IMR-90 (cell line): ENCODE data around the gene TMEM9B. TPM values are rescaled to one million over a fixed set of nuclear protein-coding genes. Genes with fewer than 3 reads are reported as not detected.

Experiments
- ATAC-seq: fragments of 200-7000 bp; cut with Tn5 transposase; 2 replicates; pipeline ENCODE4 v1.9.1; 2020; ENCODE audit warnings: low read depth, mild to moderate bottlenecking, moderate library complexity
- BruUV-seq: library from RNA; stranded (reverse); fragments of 400-500 nt; replicated peaks from 2 replicates; lab custom pipeline; 2021; lab: Mats Ljungman, UMichigan
- CTCF ChIA-PET: fragments of 300-600 bp; formaldehyde crosslinking; extraction: SDS; loops from one replicate; lab custom pipeline; 2021; ENCODE audit warnings: antibody characterized with exemption; lab: Yijun Ruan, JAX
- POLR2A ChIA-PET: fragments of 300-600 bp; sonication (Branson Sonifier 250); formaldehyde crosslinking; loops from one replicate; lab custom pipeline; 2022; ENCODE audit warnings: antibody characterized with exemption; ENCODE audit not compliant: unreplicated experiment; lab: Charles Lee
- DNase-seq: peaks from one replicate; pipeline ENCODE4 v3.0.0; 2013
- H2AFZ ChIP-seq: replicated peaks from 2 replicates; pipeline ENCODE3; 2013; ENCODE audit warnings: low read length, mild to moderate bottlenecking; ENCODE audit not compliant: poor library complexity
- H2AK5ac ChIP-seq: 2 replicates; pipeline ENCODE4 v1.6.1; 2013; ENCODE audit warnings: low read depth, low read length, inconsistent platforms
- H2AK9ac ChIP-seq: replicated peaks from 2 replicates; pipeline ENCODE3; 2013; ENCODE audit warnings: mild to moderate bottlenecking, low read depth, low read length, moderate library complexity; ENCODE audit not compliant: poor library complexity
- H2BK120ac ChIP-seq: 2 replicates; pipeline ENCODE4 v1.6.1; 2013; ENCODE audit warnings: low read depth, low read length, inconsistent platforms
- H2BK15ac ChIP-seq: 3 replicates; pipeline ENCODE4 v1.6.1; 2013; ENCODE audit warnings: low read depth, low read length, inconsistent platforms
- H2BK20ac ChIP-seq: 2 replicates; pipeline ENCODE4 v1.6.1; 2013; ENCODE audit warnings: low read depth, mild to moderate bottlenecking, inconsistent platforms, low read length, moderate library complexity
- H2BK5ac ChIP-seq: 2 replicates; pipeline ENCODE4 v1.6.1; 2013; ENCODE audit warnings: mild to moderate bottlenecking, low read depth, low read length, inconsistent platforms; ENCODE audit not compliant: poor library complexity, severe bottlenecking
- H3K14ac ChIP-seq: replicated peaks from 2 replicates; pipeline ENCODE4 v1.6.1; 2013; ENCODE audit warnings: low read depth, low read length, inconsistent platforms
- H3K18ac ChIP-seq: 2 replicates; pipeline ENCODE4 v1.6.1; 2013; ENCODE audit warnings: low read depth, low read length, control low read depth
- H3K23ac ChIP-seq: 2 replicates; pipeline ENCODE4 v1.6.1; 2013; ENCODE audit warnings: low read depth, low read length, inconsistent platforms
- H3K27ac ChIP-seq: 2 replicates; pipeline ENCODE4 v1.5.1; 2013; ENCODE audit warnings: mild to moderate bottlenecking, control low read depth, low read length; ENCODE audit not compliant: insufficient read depth
- H3K27me3 ChIP-seq: 2 replicates; pipeline ENCODE4 v1.6.1; 2013; ENCODE audit warnings: low read length; ENCODE audit not compliant: control insufficient read depth, insufficient read depth
- H3K36me3 ChIP-seq: 2 replicates; pipeline ENCODE4 v1.6.1; 2013; ENCODE audit warnings: low read length, mixed read lengths; ENCODE audit not compliant: control insufficient read depth, insufficient read depth
- H3K4ac ChIP-seq: 2 replicates; pipeline ENCODE4 v1.6.1; 2013; ENCODE audit warnings: low read depth, low read length, inconsistent platforms
- H3K4me1 ChIP-seq: 2 replicates; pipeline ENCODE4 v1.6.1; 2013; ENCODE audit warnings: low read length, mixed read lengths; ENCODE audit not compliant: control insufficient read depth, insufficient read depth
- H3K4me2 ChIP-seq: 2 replicates; pipeline ENCODE4 v1.6.1; 2013; ENCODE audit warnings: low read depth, mild to moderate bottlenecking, control low read depth, low read length, moderate library complexity
- H3K4me3 ChIP-seq: 2 replicates; pipeline ENCODE4 v1.5.1; 2013; ENCODE audit warnings: low read depth, mild to moderate bottlenecking, control low read depth, low read length, moderate library complexity; ENCODE audit not compliant: insufficient read depth
- H3K56ac ChIP-seq: 2 replicates; pipeline ENCODE4 v1.6.1; 2013; ENCODE audit warnings: low read length, inconsistent platforms; ENCODE audit not compliant: insufficient read depth; ENCODE audit errors: extremely low read depth
- H3K79me1 ChIP-seq, 2 experiments: 2 replicates each; pipeline ENCODE4 v1.6.1; 2013; ENCODE audit warnings: low read length in 2 of 2, inconsistent platforms in 1 of 2, low read depth in 1 of 2
- H3K9ac ChIP-seq: 2 replicates; pipeline ENCODE4 v1.6.1; 2013; ENCODE audit warnings: low read depth, low read length, control low read depth
- H3K9me1 ChIP-seq: 2 replicates; pipeline ENCODE4 v1.6.1; 2013; ENCODE audit warnings: low read length, inconsistent platforms; ENCODE audit not compliant: insufficient read depth
- H3K9me3 ChIP-seq: 2 replicates; pipeline ENCODE4 v1.6.1; 2013; ENCODE audit warnings: low read length; ENCODE audit not compliant: control insufficient read depth, insufficient read depth
- H4K20me1 ChIP-seq: 2 replicates; pipeline ENCODE4 v1.6.1; 2013; ENCODE audit warnings: low read length, inconsistent platforms; ENCODE audit not compliant: insufficient read depth
- H4K5ac ChIP-seq: 2 replicates; pipeline ENCODE4 v1.6.1; 2013; ENCODE audit warnings: mild to moderate bottlenecking, low read depth, low read length, control low read depth
- H4K8ac ChIP-seq, 2 experiments: 2 replicates each; pipeline ENCODE4 v1.6.1; 2013; ENCODE audit warnings: low read depth in 2 of 2, low read length in 2 of 2, control low read depth in 1 of 2, inconsistent platforms in 1 of 2
- H4K91ac ChIP-seq: 2 replicates; pipeline ENCODE4 v1.6.1; 2013; ENCODE audit warnings: low read depth, low read length, inconsistent platforms; ENCODE audit not compliant: insufficient read depth
- BHLHE40 ChIP-seq: fragments of 150-350 bp; IDR thresholded peaks from 2 replicates; pipeline ENCODE4 v1.6.1; 2016; ENCODE audit warnings: mild to moderate bottlenecking, low read depth, low read length
- CEBPB ChIP-seq: IDR thresholded peaks from 2 replicates; pipeline ENCODE4 v1.6.1; 2012; ENCODE audit warnings: low read depth, low read length, improper control_type of control experiment
- CHD1 ChIP-seq: IDR thresholded peaks from 2 replicates; pipeline ENCODE4 v1.6.1; 2012; ENCODE audit warnings: low read depth, low read length, improper control_type of control experiment
- CTCF ChIP-seq: conservative IDR thresholded peaks from 2 replicates; pipeline ENCODE4 v1.5.1; 2012; ENCODE audit warnings: mild to moderate bottlenecking, low read depth, low read length, improper control_type of control experiment
- ELK1 ChIP-seq: fragments of 150-350 bp; IDR thresholded peaks from 2 replicates; pipeline ENCODE4 v1.6.1; 2016; ENCODE audit warnings: low read depth, mild to moderate bottlenecking, low read length, moderate library complexity, borderline replicate concordance
- FOS ChIP-seq: fragments of 150-350 bp; IDR thresholded peaks from 2 replicates; pipeline ENCODE4 v1.6.1; 2016; ENCODE audit warnings: low read depth, low read length
- MAZ ChIP-seq: IDR thresholded peaks from 2 replicates; pipeline ENCODE4 v1.6.1; 2012; ENCODE audit warnings: low read depth, mild to moderate bottlenecking, low read length, improper control_type of control experiment, moderate library complexity, borderline replicate concordance
- MXI1 ChIP-seq: IDR thresholded peaks from 2 replicates; pipeline ENCODE4 v1.6.1; 2012; ENCODE audit warnings: low read depth, mild to moderate bottlenecking, low read length, moderate library complexity, borderline replicate concordance
- POLR2A ChIP-seq: IDR thresholded peaks from 2 replicates; pipeline ENCODE4 v1.6.1; 2012; ENCODE audit warnings: mild to moderate bottlenecking, low read depth, low read length
- RAD21 ChIP-seq: IDR thresholded peaks from 2 replicates; pipeline ENCODE4 v1.6.1; 2012; ENCODE audit warnings: low read length, improper control_type of control experiment
- RCOR1 ChIP-seq: IDR thresholded peaks from 2 replicates; pipeline ENCODE4 v1.6.1; 2012; ENCODE audit warnings: mild to moderate bottlenecking, low read length, improper control_type of control experiment; ENCODE audit not compliant: insufficient replicate concordance
- USF2 ChIP-seq: fragments of 150-350 bp; IDR thresholded peaks from 2 replicates; pipeline ENCODE4 v1.6.1; 2017; ENCODE audit warnings: mild to moderate bottlenecking, antibody characterized with exemption, low read length, low read depth
- WGBS, 2 experiments: methylation state at CpG; one replicate each; pipeline versions ENCODE4 v1.1.5 to v1.1.7; 2013; ENCODE audit warnings: missing lambda C conversion rate in 2 of 2; ENCODE audit not compliant: insufficient read length in 1 of 2; ENCODE audit errors: extremely low coverage in 2 of 2; 5-methylcytosine and 5-hydroxymethylcytosine counted together
- dilution Hi-C: fragments of 300-500 bp; cut with HindIII; formaldehyde crosslinking; loops from one replicate; pipeline ENCODE4 v1.14.3; 2018; ENCODE audit warnings: low sequenced_read_pairs; ENCODE audit not compliant: unreplicated experiment
- in situ Hi-C: fragments of 300-500 bp; cut with MboI; formaldehyde crosslinking; loops from 3 replicates; pipeline ENCODE4 v1.14.3; 2019; ENCODE audit warnings: low sequenced_read_pairs, inconsistent platforms, mixed read lengths
- intact Hi-C: fragments of 100-400 bp; cut with micrococcal nuclease; formaldehyde crosslinking; loops from 2 replicates; pipeline ENCODE4 v1.10.0; 2022
- polyA plus RNA-seq, 3 experiments: library from polyadenylated mRNA; depleted of rRNA; stranded (reverse); fragments of >200 nt; gene quantifications; 2 replicates each; pipeline ENCODE4 v1.2.3, GENCODE V29; 2012; ENCODE audit warnings: low replicate concordance in 1 of 3
- total RNA-seq: library from RNA; depleted of rRNA; stranded (reverse); fragments of >200 nt; gene quantifications from 2 replicates; pipeline ENCODE4 v1.2.3, GENCODE V29; 2012

The TMEM9B gene
- total and polyA plus RNA-seq, 2 of the 4 experiments (the other 2 are of a cell fraction), result 24.6 to 25.6 TPM

- Histone ChIP-seq H3K56ac (no peak overlapping the region), H3K4me1 (no peaks in the 10 kb centered on the region), H2AK9ac (no peak overlapping the region), H4K91ac (no peak overlapping the region), H3K27ac (no peak overlapping the region), H3K23ac (no peak overlapping the region), H3K9ac (no peak overlapping the region), H3K27me3 (no peaks in the 10 kb centered on the region), H2BK120ac (no peak overlapping the region), H2AK5ac (no peak overlapping the region), H4K5ac (no peak overlapping the region), H2AFZ (no peak overlapping the region), H3K36me3 (no peaks in the 10 kb centered on the region), H4K8ac (no peak overlapping the region), H3K9me1 (no peaks in the 10 kb centered on the region), H3K4me2 (no peak overlapping the region), H3K18ac (no peak overlapping the region), H3K4ac (no peak overlapping the region), H2BK5ac (no peak overlapping the region), H3K9me3 (no peaks in the 10 kb centered on the region), H2BK20ac (no peak overlapping the region), H2BK15ac (no peak overlapping the region), H4K20me1 (no peaks in the 10 kb centered on the region), H3K4me3 (no peak overlapping the region), H3K79me1 (no peaks in the 10 kb centered on the region), H3K14ac (no peak overlapping the region)
- no TSS peak for BruUV-seq
- ATAC-seq (no peak), DNase-seq (no peak)
- intact Hi-C loops (no loop called here), in situ Hi-C loops (loop anchor here (25.0 kb wide), 1 partner anchor 735 kb away; no protein-coding TSS in a partner anchor), dilution Hi-C loops (no loop called here)
- WGBS, 2 experiments, result no CpG with 5 or more reads among the region's 1 CpG
- ChIA-PET CTCF (no interaction called here), POLR2A (no interaction called here)
- TF ChIP-seq FOS, result no peak
- TF ChIP-seq POLR2A, result no peak
- TF ChIP-seq CTCF, result no peak
- TF ChIP-seq CEBPB, result no peak
- no peak for TF ChIP-seq BHLHE40
- TF ChIP-seq CHD1, result no peak
- no peak for TF ChIP-seq ELK1
- no peak for TF ChIP-seq MAZ
- no peak for TF ChIP-seq MXI1
- no peak for TF ChIP-seq USF2
- no peak for TF ChIP-seq RCOR1
- no peak for TF ChIP-seq RAD21
Measured at GRCh38 chr11:8971924-8972316, 7.7 kb upstream of the TMEM9B start.
